22Rv1 (cell line): ENCODE data around the gene UBE3A.

ENCODE experiments used
- CTCF ChIP-seq: fragments of 450-650 bp; IDR thresholded peaks from 2 replicates; pipeline ENCODE4 v1.5.1; 2017; ENCODE audit warnings: mild to moderate bottlenecking
- ZFX ChIP-seq: fragments of 450-650 bp; IDR thresholded peaks from 2 replicates; pipeline ENCODE4 v1.6.1; 2017; ENCODE audit warnings: antibody characterized with exemption, borderline replicate concordance

GRCh38 chr15:25464784-25465183 lies 26.0 kb upstream of the UBE3A start:
- TF ChIP-seq CTCF (no peak), ZFX (no peak)
